ENCODE data around the gene GPR137B.

GRCh38 chr1:236201786-236202185, 59.4 kb downstream of the GPR137B start:
- TF ChIP-seq GATA3 (IDR thresholded peaks at IDR 0.05; ENCODE audit: low read depth, low read length) (no peak), GATA2 (IDR thresholded peaks at IDR 0.05; ENCODE audit: low read depth, low read length) (no peak)

Data from SH-SY5Y (cell line).